GM12878 (cell line): Measurements from ENCODE around the gene TMEM176A. TPM values are rescaled to one million over a fixed set of nuclear protein-coding genes. Genes with fewer than 3 reads are reported as not detected.

Experiments
- NBN ChIP-seq: fragments of 450-650 bp; IDR thresholded peaks from 2 replicates; pipeline ENCODE4 v1.6.1; 2016
- polyA plus RNA-seq, 11 experiments: library from polyadenylated mRNA; depleted of rRNA in 4 of 11; unstranded in 6 of 11; stranded (reverse) in 5 of 11; fragments of >200 nt; fragmentation: Nextera tagmentation in 4 of 11; fragmentation: Illumina TruSeq in 1 of 11; extraction: Ambion mirVana in 4 of 11; extraction: Trizol in 1 of 11; gene quantifications; 1 replicate in 1 of 11; 2 replicates in 10 of 11; pipeline versions ENCODE4 v1.2.1 to v1.2.3, GENCODE V29; 2011 to 2016; ENCODE audit warnings: inconsistent platforms in 2 of 11, missing spikeins in 2 of 11, low read depth in 1 of 11
- total RNA-seq, 4 experiments: library from RNA; depleted of rRNA in 3 of 4; stranded (reverse); fragments of >200 nt in 3 of 4; fragmentation: Illumina TruSeq in 1 of 4; extraction: Trizol in 1 of 4; gene quantifications; 2 replicates each; pipeline versions ENCODE4 v1.2.1 to v1.2.3, GENCODE V29; 2013 to 2021
- TF ChIP-seq, protein P1 (sequence below): fragments of 450-650 bp; IDR thresholded peaks from 2 replicates; pipeline ENCODE4 v1.6.1; 2017; ENCODE audit warnings: antibody characterized with exemption, mild to moderate bottlenecking, moderate library complexity
- TF ChIP-seq, protein P2 (sequence below): fragments of 450-650 bp; formaldehyde crosslinking; IDR thresholded peaks from 2 replicates; pipeline ENCODE4 v1.5.0; 2022; ENCODE audit warnings: mild to moderate bottlenecking, missing genetic modification characterization

The TMEM176A gene
- total and polyA plus RNA-seq, 10 of the 15 experiments (the other 5 are each of a cell fraction or from before 2014, with no cell fraction given) = not detected

DNA sequence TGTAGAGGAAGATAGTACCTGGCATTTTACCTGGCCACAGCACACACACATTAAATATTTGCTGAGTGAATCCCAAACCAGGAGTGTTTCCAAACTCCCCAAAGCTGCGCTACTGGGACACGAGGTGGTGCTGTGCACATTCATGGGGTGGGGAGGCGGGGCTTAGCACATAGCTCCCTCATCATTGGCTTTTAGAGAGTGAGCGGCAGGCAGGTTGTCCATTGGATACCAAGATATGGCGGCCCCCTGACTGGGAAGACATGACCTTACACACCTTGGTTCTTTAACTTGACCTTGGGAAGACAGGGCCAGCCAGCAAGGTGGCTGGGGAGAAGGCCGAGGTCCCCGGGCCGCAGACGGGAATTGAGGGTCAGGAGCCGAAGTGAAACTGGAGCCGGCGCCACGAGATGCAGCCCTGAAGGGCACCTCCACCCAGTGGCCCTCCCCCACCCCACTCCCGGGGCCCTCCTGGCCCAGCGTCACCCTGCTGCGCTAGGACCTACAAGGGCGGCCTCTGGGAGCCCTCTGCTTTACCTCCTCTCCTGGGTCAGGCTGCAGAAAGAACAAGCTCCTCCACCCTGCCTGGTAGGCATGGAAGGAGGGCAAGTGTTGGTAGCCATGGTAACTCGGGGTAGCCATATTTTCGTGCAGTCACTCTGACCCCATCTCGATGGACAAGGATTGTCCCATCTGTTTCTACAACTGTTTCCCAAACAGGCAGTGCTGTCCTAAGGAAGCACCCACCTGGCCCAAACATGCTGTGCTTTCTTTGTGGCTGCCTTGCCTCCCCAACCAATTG, 24.0 kb downstream of the TMEM176A start (continued):
- TF ChIP-seq, protein P1, sequence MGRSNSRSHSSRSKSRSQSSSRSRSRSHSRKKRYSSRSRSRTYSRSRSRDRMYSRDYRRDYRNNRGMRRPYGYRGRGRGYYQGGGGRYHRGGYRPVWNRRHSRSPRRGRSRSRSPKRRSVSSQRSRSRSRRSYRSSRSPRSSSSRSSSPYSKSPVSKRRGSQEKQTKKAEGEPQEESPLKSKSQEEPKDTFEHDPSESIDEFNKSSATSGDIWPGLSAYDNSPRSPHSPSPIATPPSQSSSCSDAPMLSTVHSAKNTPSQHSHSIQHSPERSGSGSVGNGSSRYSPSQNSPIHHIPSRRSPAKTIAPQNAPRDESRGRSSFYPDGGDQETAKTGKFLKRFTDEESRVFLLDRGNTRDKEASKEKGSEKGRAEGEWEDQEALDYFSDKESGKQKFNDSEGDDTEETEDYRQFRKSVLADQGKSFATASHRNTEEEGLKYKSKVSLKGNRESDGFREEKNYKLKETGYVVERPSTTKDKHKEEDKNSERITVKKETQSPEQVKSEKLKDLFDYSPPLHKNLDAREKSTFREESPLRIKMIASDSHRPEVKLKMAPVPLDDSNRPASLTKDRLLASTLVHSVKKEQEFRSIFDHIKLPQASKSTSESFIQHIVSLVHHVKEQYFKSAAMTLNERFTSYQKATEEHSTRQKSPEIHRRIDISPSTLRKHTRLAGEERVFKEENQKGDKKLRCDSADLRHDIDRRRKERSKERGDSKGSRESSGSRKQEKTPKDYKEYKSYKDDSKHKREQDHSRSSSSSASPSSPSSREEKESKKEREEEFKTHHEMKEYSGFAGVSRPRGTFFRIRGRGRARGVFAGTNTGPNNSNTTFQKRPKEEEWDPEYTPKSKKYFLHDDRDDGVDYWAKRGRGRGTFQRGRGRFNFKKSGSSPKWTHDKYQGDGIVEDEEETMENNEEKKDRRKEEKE = no peak
- TF ChIP-seq, protein P2, sequence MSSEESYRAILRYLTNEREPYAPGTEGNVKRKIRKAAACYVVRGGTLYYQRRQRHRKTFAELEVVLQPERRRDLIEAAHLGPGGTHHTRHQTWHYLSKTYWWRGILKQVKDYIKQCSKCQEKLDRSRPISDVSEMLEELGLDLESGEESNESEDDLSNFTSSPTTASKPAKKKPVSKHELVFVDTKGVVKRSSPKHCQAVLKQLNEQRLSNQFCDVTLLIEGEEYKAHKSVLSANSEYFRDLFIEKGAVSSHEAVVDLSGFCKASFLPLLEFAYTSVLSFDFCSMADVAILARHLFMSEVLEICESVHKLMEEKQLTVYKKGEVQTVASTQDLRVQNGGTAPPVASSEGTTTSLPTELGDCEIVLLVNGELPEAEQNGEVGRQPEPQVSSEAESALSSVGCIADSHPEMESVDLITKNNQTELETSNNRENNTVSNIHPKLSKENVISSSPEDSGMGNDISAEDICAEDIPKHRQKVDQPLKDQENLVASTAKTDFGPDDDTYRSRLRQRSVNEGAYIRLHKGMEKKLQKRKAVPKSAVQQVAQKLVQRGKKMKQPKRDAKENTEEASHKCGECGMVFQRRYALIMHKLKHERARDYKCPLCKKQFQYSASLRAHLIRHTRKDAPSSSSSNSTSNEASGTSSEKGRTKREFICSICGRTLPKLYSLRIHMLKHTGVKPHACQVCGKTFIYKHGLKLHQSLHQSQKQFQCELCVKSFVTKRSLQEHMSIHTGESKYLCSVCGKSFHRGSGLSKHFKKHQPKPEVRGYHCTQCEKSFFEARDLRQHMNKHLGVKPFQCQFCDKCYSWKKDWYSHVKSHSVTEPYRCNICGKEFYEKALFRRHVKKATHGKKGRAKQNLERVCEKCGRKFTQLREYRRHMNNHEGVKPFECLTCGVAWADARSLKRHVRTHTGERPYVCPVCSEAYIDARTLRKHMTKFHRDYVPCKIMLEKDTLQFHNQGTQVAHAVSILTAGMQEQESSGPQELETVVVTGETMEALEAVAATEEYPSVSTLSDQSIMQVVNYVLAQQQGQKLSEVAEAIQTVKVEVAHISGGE (CRISPR knock-in tag) = no peak
- TF ChIP-seq NBN = no peak
- TF ChIP-seq, all 136 proteins: peak for 2
